ENCODE measurements around the gene INHBB.

Gene INHBB

GRCh38 chr2:120336749-120337148, 9.2 kb upstream of the INHBB start:
- no peak for TF ChIP-seq Cebpa-rat (IDR thresholded peaks at IDR 0.05)
- H3K4me2 ChIP-seq: no peak overlapping the region
- H3K4me1 ChIP-seq: peaks cover 10% of the 10 kb centered on the region
- H3K9me3 ChIP-seq: 0 out of 2 replicates have a peak, but pooled peaks cover 4% of the 10 kb centered on the region
- no peak overlapping the region for H3K27ac ChIP-seq
- no peaks in the 10 kb centered on the region for H3K36me3 ChIP-seq
- H3K9ac ChIP-seq: no peak overlapping the region
- no peaks in the 10 kb centered on the region; the same call in 1 of the 2 replicates for H4K20me1 ChIP-seq
- no peak overlapping the region for H3K4me3 ChIP-seq
- H3K27me3 ChIP-seq: peaks cover 14% of the 10 kb centered on the region

GRCh38 chr2:120338015-120338414, 7.9 kb upstream of the INHBB start:
- no peaks in the 10 kb centered on the region; the same call in 1 of the 2 replicates for H4K20me1 ChIP-seq
- H3K27me3 ChIP-seq: peaks cover 27% of the 10 kb centered on the region
- no peak overlapping the region for H3K27ac ChIP-seq
- H3K36me3 ChIP-seq: no peaks in the 10 kb centered on the region
- no peak overlapping the region for H3K9ac ChIP-seq
- H3K9me3 ChIP-seq: 0 out of 2 replicates have a peak, but pooled peaks cover 4% of the 10 kb centered on the region
- no peak overlapping the region for H3K4me3 ChIP-seq
- no peak overlapping the region for H3K4me2 ChIP-seq
- TF ChIP-seq Cebpa-rat (IDR thresholded peaks at IDR 0.05): no peak
- peaks cover 2% of the 10 kb centered on the region; the same call in 1 of the 2 replicates for H3K4me1 ChIP-seq

- H3K4me2 ChIP-seq: no peak overlapping the region
- peaks cover 30% of the 10 kb centered on the region for H4K20me1 ChIP-seq
- H3K27me3 ChIP-seq: peaks cover 66% of the 10 kb centered on the region
- H3K9me3 ChIP-seq: no peaks in the 10 kb centered on the region
- no peak overlapping the region for H3K9ac ChIP-seq
- H3K4me1 ChIP-seq: peaks cover 36% of the 10 kb centered on the region
- TF ChIP-seq Cebpa-rat (IDR thresholded peaks at IDR 0.05): no peak
- H3K36me3 ChIP-seq: no peaks in the 10 kb centered on the region
- H3K27ac ChIP-seq: no peak overlapping the region
- no peak overlapping the region for H3K4me3 ChIP-seq
Observed at GRCh38 chr2:120341977-120342376, 4.0 kb upstream of the INHBB start.

- H3K27me3 ChIP-seq: peaks cover 71% of the 10 kb centered on the region
Observed at GRCh38 chr2:120342446-120342845, 3.5 kb upstream of the INHBB start.

GRCh38 chr2:120343100-120343432, 2.9 kb upstream of the INHBB start:
- H4K20me1 ChIP-seq: peaks cover 41% of the 10 kb centered on the region
- H3K4me3 ChIP-seq: no peak overlapping the region
- H3K9me3 ChIP-seq: no peaks in the 10 kb centered on the region
- H3K9ac ChIP-seq: no peak overlapping the region
- H3K4me2 ChIP-seq: peak overlapping the region; percentile 100
- no peak overlapping the region for H3K27ac ChIP-seq
- H3K4me1 ChIP-seq: peaks cover 43% of the 10 kb centered on the region
- no peak for TF ChIP-seq Cebpa-rat (IDR thresholded peaks at IDR 0.05)
- H3K36me3 ChIP-seq: no peaks in the 10 kb centered on the region
- H3K27me3 ChIP-seq: peaks cover 77% of the 10 kb centered on the region

More at GRCh38 chr2:120342446-120342845, 3.5 kb upstream of the INHBB start:
- no peak for TF ChIP-seq Cebpa-rat (IDR thresholded peaks at IDR 0.05)
- no peak overlapping the region for H3K27ac ChIP-seq
- H3K4me2 ChIP-seq: no peak overlapping the region
- no peak overlapping the region for H3K9ac ChIP-seq
- H3K4me3 ChIP-seq: no peak overlapping the region
- peaks cover 35% of the 10 kb centered on the region for H4K20me1 ChIP-seq
- H3K9me3 ChIP-seq: no peaks in the 10 kb centered on the region
- peaks cover 37% of the 10 kb centered on the region for H3K4me1 ChIP-seq
- no peaks in the 10 kb centered on the region for H3K36me3 ChIP-seq

GRCh38 chr2:120343433-120344105, 2.4 kb upstream of the INHBB start:
- H3K27ac ChIP-seq: no peak overlapping the region
- no peak for TF ChIP-seq Cebpa-rat (IDR thresholded peaks at IDR 0.05)
- H3K4me3 ChIP-seq: 0 out of 2 replicates have a peak overlapping the region, but pooled peaks have one; percentile 42
- H3K27me3 ChIP-seq: peaks cover 82% of the 10 kb centered on the region
- H3K36me3 ChIP-seq: no peaks in the 10 kb centered on the region
- H3K9ac ChIP-seq: no peak overlapping the region
- H3K4me1 ChIP-seq: peaks cover 48% of the 10 kb centered on the region
- H3K4me2 ChIP-seq: peak overlapping the region; percentile 100
- no peaks in the 10 kb centered on the region for H3K9me3 ChIP-seq
- H4K20me1 ChIP-seq: peaks cover 46% of the 10 kb centered on the region

GRCh38 chr2:120344214-120344975, 1.5 kb upstream of the INHBB start:
- Histone ChIP-seq H3K36me3 (no peaks in the 10 kb centered on the region), H3K9ac (peak overlapping the region; percentile 34; the same call in 1 of the 2 replicates), H3K27ac (no peak overlapping the region), H3K4me3 (peak overlapping the region; percentile 76), H4K20me1 (peaks cover 54% of the 10 kb centered on the region), H3K4me1 (peaks cover 51% of the 10 kb centered on the region), H3K4me2 (peak overlapping the region; percentile 100), H3K27me3 (peaks cover 91% of the 10 kb centered on the region), H3K9me3 (no peaks in the 10 kb centered on the region)
- no peak for TF ChIP-seq Cebpa-rat (IDR thresholded peaks at IDR 0.05)

GRCh38 chr2:120344976-120345581, 857 bp upstream of the INHBB start:
- Histone ChIP-seq H3K9ac (peak overlapping the region; percentile 34; the same call in 1 of the 2 replicates), H3K4me2 (peak overlapping the region; percentile 100), H3K4me3 (peak overlapping the region; percentile 76), H3K9me3 (no peaks in the 10 kb centered on the region), H4K20me1 (peaks cover 58% of the 10 kb centered on the region), H3K4me1 (peaks cover 51% of the 10 kb centered on the region), H3K27ac (no peak overlapping the region), H3K36me3 (no peaks in the 10 kb centered on the region), H3K27me3 (peaks cover 92% of the 10 kb centered on the region)
- TF ChIP-seq Cebpa-rat (IDR thresholded peaks at IDR 0.05): no peak

GRCh38 chr2:120345608-120346007, 328 bp upstream of the INHBB start:
- H4K20me1 ChIP-seq: peaks cover 58% of the 10 kb centered on the region
- peak overlapping the region; percentile 100 for H3K4me2 ChIP-seq
- H3K9me3 ChIP-seq: no peaks in the 10 kb centered on the region
- no peak overlapping the region for H3K27ac ChIP-seq
- H3K4me3 ChIP-seq: peak overlapping the region; percentile 76
- TF ChIP-seq Cebpa-rat (IDR thresholded peaks at IDR 0.05): no peak
- H3K27me3 ChIP-seq: peaks cover 94% of the 10 kb centered on the region
- H3K36me3 ChIP-seq: no peaks in the 10 kb centered on the region
- H3K4me1 ChIP-seq: peaks cover 51% of the 10 kb centered on the region
- peak overlapping the region; percentile 45; the same call in 1 of the 2 replicates for H3K9ac ChIP-seq
